GM23338 (cell line): ENCODE results near the gene NTNG2. TPM values are rescaled to one million over a fixed set of nuclear protein-coding genes. Genes with fewer than 3 reads are reported as not detected.

ENCODE experiments used
- ATAC-seq: fragments of 200-7000 bp; cut with Tn5 transposase; 3 replicates; pipeline ENCODE4 v1.9.1; 2020
- DNase-seq: peaks from one replicate; pipeline ENCODE4 v3.0.0-alpha.2; 2015; ENCODE audit warnings: low spot score
- H2AFZ ChIP-seq: fragments of 200-600 bp; sonication (generic); 2 replicates; pipeline ENCODE4 v1.8.0; 2016; ENCODE audit warnings: antibody characterized with exemption, mild to moderate bottlenecking, moderate library complexity
- H3F3A ChIP-seq: fragments of 200-600 bp; sonication (generic); replicated peaks from 2 replicates; pipeline ENCODE4 v1.8.0; 2017; ENCODE audit warnings: antibody characterized with exemption, mixed run types, low read depth
- H3K27ac ChIP-seq: fragments of 200-600 bp; sonication (generic); 2 replicates; pipeline ENCODE4 v1.6.1; 2016; ENCODE audit warnings: low read depth
- H3K27me3 ChIP-seq: fragments of 200-600 bp; sonication (generic); 2 replicates; pipeline ENCODE4 v1.8.0; 2016; ENCODE audit warnings: mild to moderate bottlenecking, mixed run types, moderate library complexity; ENCODE audit not compliant: insufficient read depth
- H3K36me3 ChIP-seq: fragments of 200-600 bp; sonication (generic); 2 replicates; pipeline ENCODE4 v1.8.0; 2016; ENCODE audit warnings: mild to moderate bottlenecking; ENCODE audit not compliant: insufficient read depth
- H3K4me1 ChIP-seq: fragments of 200-600 bp; sonication (generic); 2 replicates; pipeline ENCODE4 v1.8.0; 2016; ENCODE audit warnings: mild to moderate bottlenecking, moderate library complexity; ENCODE audit not compliant: insufficient read depth
- H3K4me2 ChIP-seq: fragments of 200-600 bp; sonication (generic); 2 replicates; pipeline ENCODE4 v1.7.1; 2017; ENCODE audit warnings: mixed run types
- H3K4me3 ChIP-seq: fragments of 200-600 bp; sonication (generic); 2 replicates; pipeline ENCODE4 v1.6.1; 2016; ENCODE audit warnings: mixed run types
- H3K79me2 ChIP-seq: fragments of 200-600 bp; sonication (generic); replicated peaks from 2 replicates; pipeline ENCODE4 v1.8.0; 2017; ENCODE audit warnings: mild to moderate bottlenecking; ENCODE audit not compliant: insufficient read depth
- H3K9me2 ChIP-seq: fragments of 200-600 bp; sonication (generic); 2 replicates; pipeline ENCODE4 v1.8.0; 2017; ENCODE audit not compliant: insufficient read depth
- H4K20me1 ChIP-seq: fragments of 200-600 bp; sonication (generic); replicated peaks from 2 replicates; pipeline ENCODE4 v1.8.0; 2017; ENCODE audit warnings: mild to moderate bottlenecking; ENCODE audit not compliant: insufficient read depth
- H3K27ac Mint-ChIP-seq: 2 replicates; pipeline ENCODE4 v1.8.0; 2020; ENCODE audit warnings: inconsistent platforms, mild to moderate bottlenecking, moderate library complexity, mixed read lengths
- H3K27me3 Mint-ChIP-seq: 3 replicates; pipeline ENCODE4 v1.8.0; 2022; ENCODE audit warnings: low read depth, mild to moderate bottlenecking, moderate library complexity, mixed read lengths, inconsistent platforms; ENCODE audit not compliant: insufficient read depth, poor library complexity
- H3K36me3 Mint-ChIP-seq: 3 replicates; pipeline ENCODE4 v1.8.0; 2021; ENCODE audit warnings: low read depth, mild to moderate bottlenecking, inconsistent platforms, moderate library complexity, mixed read lengths
- H3K4me1 Mint-ChIP-seq: 3 replicates; pipeline ENCODE4 v1.8.0; 2020; ENCODE audit warnings: mild to moderate bottlenecking, inconsistent platforms, mixed read lengths
- H3K4me3 Mint-ChIP-seq: 3 replicates; pipeline ENCODE4 v1.8.0; 2021; ENCODE audit warnings: moderate library complexity, mild to moderate bottlenecking, inconsistent platforms, mixed read lengths
- H3K9me3 Mint-ChIP-seq: 3 replicates; pipeline ENCODE4 v1.8.0; 2020; ENCODE audit warnings: moderate library complexity, mild to moderate bottlenecking, inconsistent platforms, mixed read lengths
- CREB1 ChIP-seq: fragments of 250-450 bp; sonication (Bioruptor Pico); IDR thresholded peaks from 2 replicates; pipeline ENCODE4 v1.5.0; 2020; ENCODE audit warnings: low read depth, mild to moderate bottlenecking, moderate library complexity
- EZH2 ChIP-seq: fragments of 200-600 bp; sonication (generic); IDR thresholded peaks from one replicate; pipeline ENCODE4 v1.8.0; 2017; ENCODE audit warnings: antibody characterized with exemption, mild to moderate bottlenecking, low read depth; ENCODE audit not compliant: unreplicated experiment
- EZH2phosphoT487 ChIP-seq: fragments of 200-600 bp; sonication (generic); IDR thresholded peaks from one replicate; pipeline ENCODE4 v1.8.1; 2018; ENCODE audit warnings: antibody characterized with exemption; ENCODE audit not compliant: unreplicated experiment
- JUNB ChIP-seq: IDR thresholded peaks from one replicate; pipeline ENCODE4 v1.6.1; 2016; ENCODE audit warnings: antibody characterized with exemption; ENCODE audit not compliant: unreplicated experiment
- NANOG ChIP-seq: IDR thresholded peaks from 2 replicates; pipeline ENCODE4 v1.6.1; 2016; ENCODE audit warnings: antibody characterized with exemption, borderline replicate concordance
- POLR2AphosphoS5 ChIP-seq: IDR thresholded peaks from 2 replicates; pipeline ENCODE4 v1.6.1; 2016; ENCODE audit warnings: antibody characterized with exemption, low read depth
- STAT1 ChIP-seq: IDR thresholded peaks from one replicate; pipeline ENCODE4 v1.6.1; 2016; ENCODE audit warnings: antibody characterized with exemption; ENCODE audit not compliant: unreplicated experiment
- ZNF114 ChIP-seq: fragments of 250-450 bp; sonication (Bioruptor Pico); IDR thresholded peaks from 2 replicates; pipeline ENCODE4 v1.5.0; 2020; ENCODE audit warnings: mild to moderate bottlenecking, moderate library complexity
- ZNF331 ChIP-seq: fragments of 250-450 bp; sonication (Bioruptor Pico); IDR thresholded peaks from 2 replicates; pipeline ENCODE4 v1.5.0; 2020; ENCODE audit warnings: low read depth, mild to moderate bottlenecking, moderate library complexity
- polyA plus RNA-seq: library from polyadenylated mRNA; unstranded; fragments of >200 nt; fragmentation: Nextera tagmentation; extraction: Ambion mirVana; gene quantifications from 2 replicates; pipeline ENCODE4 v1.2.1, GENCODE V29; 2016
- total RNA-seq: library from RNA; depleted of rRNA; stranded (reverse); fragments of >200 nt; shearing (Covaris generic); gene quantifications from 2 replicates; pipeline ENCODE4 v1.2.3, GENCODE V29; 2014
- TF ChIP-seq, protein P1 (sequence below), 2 experiments: fragments of 200-600 bp in 1 of 2; sonication (generic) in 1 of 2; conservative IDR thresholded peaks; 2 replicates each; pipeline versions ENCODE4 v1.5.1 to v1.6.1; 2016 to 2017; ENCODE audit warnings: antibody characterized with exemption in 2 of 2, low read depth in 2 of 2, mild to moderate bottlenecking in 2 of 2, moderate library complexity in 1 of 2
- TF ChIP-seq, protein P2 (sequence below): fragments of 250-450 bp; sonication (Bioruptor Pico); IDR thresholded peaks from 2 replicates; pipeline ENCODE4 v1.5.0; 2020; ENCODE audit warnings: mild to moderate bottlenecking, moderate library complexity
- TF ChIP-seq, protein P3 (sequence below): IDR thresholded peaks from one replicate; pipeline ENCODE4 v1.6.1; 2018; ENCODE audit warnings: antibody characterized with exemption; ENCODE audit not compliant: unreplicated experiment
- TF ChIP-seq, protein P4 (sequence below): IDR thresholded peaks from 2 replicates; pipeline ENCODE4 v1.6.1; 2016; ENCODE audit warnings: antibody characterized with exemption

NTNG2 gene
- total and polyA plus RNA-seq, 2 experiments from 2014 or later, result 0.99 to 1.7 TPM

DNA sequence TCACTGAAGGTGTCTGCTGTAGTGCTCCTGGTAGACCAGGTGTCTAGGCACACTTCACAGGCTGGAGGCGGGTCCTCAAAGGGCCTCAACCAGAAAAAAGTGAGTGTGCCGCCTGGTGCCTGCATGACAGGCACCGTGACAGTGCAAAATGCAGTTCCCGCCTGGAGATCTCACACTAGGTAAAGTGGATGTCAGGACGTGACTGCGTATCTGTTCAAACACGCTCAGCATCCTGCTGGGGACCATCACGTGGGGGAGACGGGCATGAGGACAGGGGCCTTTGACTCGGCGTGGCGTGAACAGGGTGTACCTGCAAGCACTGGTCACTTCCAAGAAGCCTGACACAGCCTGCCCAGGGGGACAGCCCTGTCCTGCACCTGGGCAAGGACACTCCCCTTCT, 32.3 kb upstream of the NTNG2 start:
- ATAC-seq (no peak), DNase-seq (no peak)
- H3K27ac ChIP-seq, result no peak overlapping the region
- no peaks in the 10 kb centered on the region for H3K79me2 ChIP-seq
- H3K4me3 ChIP-seq, result no peak overlapping the region
- no peaks in the 10 kb centered on the region for H4K20me1 ChIP-seq
- no peaks in the 10 kb centered on the region for H3K27me3 ChIP-seq
- H3K9me2 ChIP-seq, result peaks cover 4% of the 10 kb centered on the region; the same call in 1 of the 2 replicates
- no peaks in the 10 kb centered on the region for H3F3A ChIP-seq
- H2AFZ ChIP-seq, result no peak overlapping the region
- Mint-ChIP-seq H3K4me3 (no peak overlapping the region), H3K27me3 (peaks cover 19% of the 10 kb centered on the region), H3K4me1 (peaks cover 38% of the 10 kb centered on the region), H3K9me3 (no peaks in the 10 kb centered on the region), H3K27ac (no peak overlapping the region; the same call in 1 of the 2 replicates), H3K36me3 (no peaks in the 10 kb centered on the region)
- TF ChIP-seq ZNF331 (CRISPR knock-in tag), result no peak
- no peak for TF ChIP-seq EZH2
- TF ChIP-seq, protein P1, sequence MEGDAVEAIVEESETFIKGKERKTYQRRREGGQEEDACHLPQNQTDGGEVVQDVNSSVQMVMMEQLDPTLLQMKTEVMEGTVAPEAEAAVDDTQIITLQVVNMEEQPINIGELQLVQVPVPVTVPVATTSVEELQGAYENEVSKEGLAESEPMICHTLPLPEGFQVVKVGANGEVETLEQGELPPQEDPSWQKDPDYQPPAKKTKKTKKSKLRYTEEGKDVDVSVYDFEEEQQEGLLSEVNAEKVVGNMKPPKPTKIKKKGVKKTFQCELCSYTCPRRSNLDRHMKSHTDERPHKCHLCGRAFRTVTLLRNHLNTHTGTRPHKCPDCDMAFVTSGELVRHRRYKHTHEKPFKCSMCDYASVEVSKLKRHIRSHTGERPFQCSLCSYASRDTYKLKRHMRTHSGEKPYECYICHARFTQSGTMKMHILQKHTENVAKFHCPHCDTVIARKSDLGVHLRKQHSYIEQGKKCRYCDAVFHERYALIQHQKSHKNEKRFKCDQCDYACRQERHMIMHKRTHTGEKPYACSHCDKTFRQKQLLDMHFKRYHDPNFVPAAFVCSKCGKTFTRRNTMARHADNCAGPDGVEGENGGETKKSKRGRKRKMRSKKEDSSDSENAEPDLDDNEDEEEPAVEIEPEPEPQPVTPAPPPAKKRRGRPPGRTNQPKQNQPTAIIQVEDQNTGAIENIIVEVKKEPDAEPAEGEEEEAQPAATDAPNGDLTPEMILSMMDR (conservative IDR thresholded peaks at IDR 0.05; ENCODE audit: low read depth in 2 of 2), result no peak
- TF ChIP-seq JUNB, result no peak
- TF ChIP-seq, protein P2, sequence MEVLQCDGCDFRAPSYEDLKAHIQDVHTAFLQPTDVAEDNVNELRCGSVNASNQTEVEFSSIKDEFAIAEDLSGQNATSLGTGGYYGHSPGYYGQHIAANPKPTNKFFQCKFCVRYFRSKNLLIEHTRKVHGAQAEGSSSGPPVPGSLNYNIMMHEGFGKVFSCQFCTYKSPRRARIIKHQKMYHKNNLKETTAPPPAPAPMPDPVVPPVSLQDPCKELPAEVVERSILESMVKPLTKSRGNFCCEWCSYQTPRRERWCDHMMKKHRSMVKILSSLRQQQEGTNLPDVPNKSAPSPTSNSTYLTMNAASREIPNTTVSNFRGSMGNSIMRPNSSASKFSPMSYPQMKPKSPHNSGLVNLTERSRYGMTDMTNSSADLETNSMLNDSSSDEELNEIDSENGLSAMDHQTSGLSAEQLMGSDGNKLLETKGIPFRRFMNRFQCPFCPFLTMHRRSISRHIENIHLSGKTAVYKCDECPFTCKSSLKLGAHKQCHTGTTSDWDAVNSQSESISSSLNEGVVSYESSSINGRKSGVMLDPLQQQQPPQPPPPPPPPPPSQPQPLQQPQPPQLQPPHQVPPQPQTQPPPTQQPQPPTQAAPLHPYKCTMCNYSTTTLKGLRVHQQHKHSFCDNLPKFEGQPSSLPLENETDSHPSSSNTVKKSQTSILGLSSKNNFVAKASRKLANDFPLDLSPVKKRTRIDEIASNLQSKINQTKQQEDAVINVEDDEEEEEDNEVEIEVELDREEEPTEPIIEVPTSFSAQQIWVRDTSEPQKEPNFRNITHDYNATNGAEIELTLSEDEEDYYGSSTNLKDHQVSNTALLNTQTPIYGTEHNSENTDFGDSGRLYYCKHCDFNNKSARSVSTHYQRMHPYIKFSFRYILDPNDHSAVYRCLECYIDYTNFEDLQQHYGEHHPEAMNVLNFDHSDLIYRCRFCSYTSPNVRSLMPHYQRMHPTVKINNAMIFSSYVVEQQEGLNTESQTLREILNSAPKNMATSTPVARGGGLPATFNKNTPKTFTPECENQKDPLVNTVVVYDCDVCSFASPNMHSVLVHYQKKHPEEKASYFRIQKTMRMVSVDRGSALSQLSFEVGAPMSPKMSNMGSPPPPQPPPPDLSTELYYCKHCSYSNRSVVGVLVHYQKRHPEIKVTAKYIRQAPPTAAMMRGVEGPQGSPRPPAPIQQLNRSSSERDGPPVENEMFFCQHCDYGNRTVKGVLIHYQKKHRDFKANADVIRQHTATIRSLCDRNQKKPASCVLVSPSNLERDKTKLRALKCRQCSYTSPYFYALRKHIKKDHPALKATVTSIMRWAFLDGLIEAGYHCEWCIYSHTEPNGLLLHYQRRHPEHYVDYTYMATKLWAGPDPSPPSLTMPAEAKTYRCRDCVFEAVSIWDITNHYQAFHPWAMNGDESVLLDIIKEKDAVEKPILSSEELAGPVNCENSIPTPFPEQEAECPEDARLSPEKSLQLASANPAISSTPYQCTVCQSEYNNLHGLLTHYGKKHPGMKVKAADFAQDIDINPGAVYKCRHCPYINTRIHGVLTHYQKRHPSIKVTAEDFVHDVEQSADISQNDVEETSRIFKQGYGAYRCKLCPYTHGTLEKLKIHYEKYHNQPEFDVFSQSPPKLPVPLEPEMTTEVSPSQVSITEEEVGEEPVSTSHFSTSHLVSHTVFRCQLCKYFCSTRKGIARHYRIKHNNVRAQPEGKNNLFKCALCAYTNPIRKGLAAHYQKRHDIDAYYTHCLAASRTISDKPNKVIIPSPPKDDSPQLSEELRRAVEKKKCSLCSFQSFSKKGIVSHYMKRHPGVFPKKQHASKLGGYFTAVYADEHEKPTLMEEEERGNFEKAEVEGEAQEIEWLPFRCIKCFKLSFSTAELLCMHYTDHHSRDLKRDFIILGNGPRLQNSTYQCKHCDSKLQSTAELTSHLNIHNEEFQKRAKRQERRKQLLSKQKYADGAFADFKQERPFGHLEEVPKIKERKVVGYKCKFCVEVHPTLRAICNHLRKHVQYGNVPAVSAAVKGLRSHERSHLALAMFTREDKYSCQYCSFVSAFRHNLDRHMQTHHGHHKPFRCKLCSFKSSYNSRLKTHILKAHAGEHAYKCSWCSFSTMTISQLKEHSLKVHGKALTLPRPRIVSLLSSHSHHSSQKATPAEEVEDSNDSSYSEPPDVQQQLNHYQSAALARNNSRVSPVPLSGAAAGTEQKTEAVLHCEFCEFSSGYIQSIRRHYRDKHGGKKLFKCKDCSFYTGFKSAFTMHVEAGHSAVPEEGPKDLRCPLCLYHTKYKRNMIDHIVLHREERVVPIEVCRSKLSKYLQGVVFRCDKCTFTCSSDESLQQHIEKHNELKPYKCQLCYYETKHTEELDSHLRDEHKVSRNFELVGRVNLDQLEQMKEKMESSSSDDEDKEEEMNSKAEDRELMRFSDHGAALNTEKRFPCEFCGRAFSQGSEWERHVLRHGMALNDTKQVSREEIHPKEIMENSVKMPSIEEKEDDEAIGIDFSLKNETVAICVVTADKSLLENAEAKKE (CRISPR knock-in tag), result no peak
- no peak for TF ChIP-seq ZNF114 (CRISPR knock-in tag)
- no peak for TF ChIP-seq STAT1
- TF ChIP-seq, protein P3, sequence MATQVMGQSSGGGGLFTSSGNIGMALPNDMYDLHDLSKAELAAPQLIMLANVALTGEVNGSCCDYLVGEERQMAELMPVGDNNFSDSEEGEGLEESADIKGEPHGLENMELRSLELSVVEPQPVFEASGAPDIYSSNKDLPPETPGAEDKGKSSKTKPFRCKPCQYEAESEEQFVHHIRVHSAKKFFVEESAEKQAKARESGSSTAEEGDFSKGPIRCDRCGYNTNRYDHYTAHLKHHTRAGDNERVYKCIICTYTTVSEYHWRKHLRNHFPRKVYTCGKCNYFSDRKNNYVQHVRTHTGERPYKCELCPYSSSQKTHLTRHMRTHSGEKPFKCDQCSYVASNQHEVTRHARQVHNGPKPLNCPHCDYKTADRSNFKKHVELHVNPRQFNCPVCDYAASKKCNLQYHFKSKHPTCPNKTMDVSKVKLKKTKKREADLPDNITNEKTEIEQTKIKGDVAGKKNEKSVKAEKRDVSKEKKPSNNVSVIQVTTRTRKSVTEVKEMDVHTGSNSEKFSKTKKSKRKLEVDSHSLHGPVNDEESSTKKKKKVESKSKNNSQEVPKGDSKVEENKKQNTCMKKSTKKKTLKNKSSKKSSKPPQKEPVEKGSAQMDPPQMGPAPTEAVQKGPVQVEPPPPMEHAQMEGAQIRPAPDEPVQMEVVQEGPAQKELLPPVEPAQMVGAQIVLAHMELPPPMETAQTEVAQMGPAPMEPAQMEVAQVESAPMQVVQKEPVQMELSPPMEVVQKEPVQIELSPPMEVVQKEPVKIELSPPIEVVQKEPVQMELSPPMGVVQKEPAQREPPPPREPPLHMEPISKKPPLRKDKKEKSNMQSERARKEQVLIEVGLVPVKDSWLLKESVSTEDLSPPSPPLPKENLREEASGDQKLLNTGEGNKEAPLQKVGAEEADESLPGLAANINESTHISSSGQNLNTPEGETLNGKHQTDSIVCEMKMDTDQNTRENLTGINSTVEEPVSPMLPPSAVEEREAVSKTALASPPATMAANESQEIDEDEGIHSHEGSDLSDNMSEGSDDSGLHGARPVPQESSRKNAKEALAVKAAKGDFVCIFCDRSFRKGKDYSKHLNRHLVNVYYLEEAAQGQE, result no peak
- no peak for TF ChIP-seq NANOG
- no peak for TF ChIP-seq EZH2phosphoT487
- no peak for TF ChIP-seq CREB1 (CRISPR knock-in tag)
- TF ChIP-seq POLR2AphosphoS5, result no peak
- TF ChIP-seq, protein P4, sequence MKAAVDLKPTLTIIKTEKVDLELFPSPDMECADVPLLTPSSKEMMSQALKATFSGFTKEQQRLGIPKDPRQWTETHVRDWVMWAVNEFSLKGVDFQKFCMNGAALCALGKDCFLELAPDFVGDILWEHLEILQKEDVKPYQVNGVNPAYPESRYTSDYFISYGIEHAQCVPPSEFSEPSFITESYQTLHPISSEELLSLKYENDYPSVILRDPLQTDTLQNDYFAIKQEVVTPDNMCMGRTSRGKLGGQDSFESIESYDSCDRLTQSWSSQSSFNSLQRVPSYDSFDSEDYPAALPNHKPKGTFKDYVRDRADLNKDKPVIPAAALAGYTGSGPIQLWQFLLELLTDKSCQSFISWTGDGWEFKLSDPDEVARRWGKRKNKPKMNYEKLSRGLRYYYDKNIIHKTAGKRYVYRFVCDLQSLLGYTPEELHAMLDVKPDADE, result no peak
- H3K36me3 ChIP-seq, result no peaks in the 10 kb centered on the region
- no peak overlapping the region for H3K4me2 ChIP-seq
- peaks cover 22% of the 10 kb centered on the region for H3K4me1 ChIP-seq
